Adipose tissue (tissue), 3 donors: ENCODE measurements around the gene UTP11. TPM values are rescaled to one million over a fixed set of nuclear protein-coding genes. Genes with fewer than 3 reads are reported as not detected.

Experiments used
- H3K27ac ChIP-seq: one replicate; pipeline ENCODE4 v1.5.1; 2013; ENCODE audit warnings: low read depth, low read length
- WGBS, 3 donors: extraction: QIAGEN DNeasy Blood & Tissue Kit; methylation state at CpG; one replicate each; pipeline ENCODE4 v1.1.7; 2013; 5-methylcytosine and 5-hydroxymethylcytosine counted together
- polyA plus RNA-seq, 3 donors: library from polyadenylated mRNA; stranded (reverse); fragments of 200-250 nt; gene quantifications; one replicate each; pipeline ENCODE4 v1.2.3, GENCODE V29; 2013
- donor health status: healthy with polysubstance abuse.
- donor health status: Bipolar disorder and iron deficiency.
- donor health status: healthy.

Gene UTP11
- polyA plus RNA-seq, 3 donors = 17.3 to 30.4 (median 28.3) TPM

GRCh38 chr1:38041936-38042834 lies 29.7 kb downstream of the UTP11 start:
- no peak overlapping the region for H3K27ac ChIP-seq
- 83 to 85% (median 84%) methylated on average over 21 of the region's 21 CpGs for WGBS, 3 donors

DNA sequence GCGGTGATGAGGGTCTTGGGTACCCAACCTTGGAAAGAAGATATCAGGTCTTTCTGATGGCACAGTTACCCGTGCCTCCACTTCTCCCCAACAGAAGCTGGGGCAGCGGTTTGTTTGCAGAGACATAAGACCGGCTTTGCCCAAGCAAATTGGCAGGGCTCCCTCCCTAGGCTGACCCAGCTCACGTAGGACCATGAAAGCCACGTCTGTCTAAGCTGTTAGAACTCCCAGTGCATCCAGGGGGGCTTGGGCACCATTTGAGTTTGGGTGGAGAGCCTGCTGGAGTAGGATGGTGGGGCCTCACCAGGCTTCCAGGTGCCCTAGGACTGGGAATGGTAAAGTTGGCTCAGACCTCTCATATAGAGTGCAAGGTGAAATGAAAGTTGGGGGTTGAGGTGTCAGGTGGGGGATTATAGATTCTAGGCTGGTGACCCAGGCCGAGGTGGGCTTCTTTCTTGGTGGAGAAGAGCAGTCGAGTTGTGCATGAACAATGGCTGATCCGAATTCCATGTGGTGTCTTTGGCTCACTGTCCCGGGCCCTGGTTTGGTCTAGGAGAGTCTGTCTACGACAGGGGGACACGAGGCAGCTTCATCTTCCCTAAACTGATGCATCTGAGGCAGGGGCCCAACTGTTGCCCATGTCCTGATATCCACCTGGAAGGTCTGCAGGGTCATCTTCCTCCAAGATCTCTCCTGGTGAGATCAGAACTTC lies 30.7 kb downstream of the UTP11 start:
- H3K27ac ChIP-seq = no peak overlapping the region
- WGBS, 3 donors = 80 to 88% (median 87%) methylated on average over 12 of the region's 12 CpGs

DNA sequence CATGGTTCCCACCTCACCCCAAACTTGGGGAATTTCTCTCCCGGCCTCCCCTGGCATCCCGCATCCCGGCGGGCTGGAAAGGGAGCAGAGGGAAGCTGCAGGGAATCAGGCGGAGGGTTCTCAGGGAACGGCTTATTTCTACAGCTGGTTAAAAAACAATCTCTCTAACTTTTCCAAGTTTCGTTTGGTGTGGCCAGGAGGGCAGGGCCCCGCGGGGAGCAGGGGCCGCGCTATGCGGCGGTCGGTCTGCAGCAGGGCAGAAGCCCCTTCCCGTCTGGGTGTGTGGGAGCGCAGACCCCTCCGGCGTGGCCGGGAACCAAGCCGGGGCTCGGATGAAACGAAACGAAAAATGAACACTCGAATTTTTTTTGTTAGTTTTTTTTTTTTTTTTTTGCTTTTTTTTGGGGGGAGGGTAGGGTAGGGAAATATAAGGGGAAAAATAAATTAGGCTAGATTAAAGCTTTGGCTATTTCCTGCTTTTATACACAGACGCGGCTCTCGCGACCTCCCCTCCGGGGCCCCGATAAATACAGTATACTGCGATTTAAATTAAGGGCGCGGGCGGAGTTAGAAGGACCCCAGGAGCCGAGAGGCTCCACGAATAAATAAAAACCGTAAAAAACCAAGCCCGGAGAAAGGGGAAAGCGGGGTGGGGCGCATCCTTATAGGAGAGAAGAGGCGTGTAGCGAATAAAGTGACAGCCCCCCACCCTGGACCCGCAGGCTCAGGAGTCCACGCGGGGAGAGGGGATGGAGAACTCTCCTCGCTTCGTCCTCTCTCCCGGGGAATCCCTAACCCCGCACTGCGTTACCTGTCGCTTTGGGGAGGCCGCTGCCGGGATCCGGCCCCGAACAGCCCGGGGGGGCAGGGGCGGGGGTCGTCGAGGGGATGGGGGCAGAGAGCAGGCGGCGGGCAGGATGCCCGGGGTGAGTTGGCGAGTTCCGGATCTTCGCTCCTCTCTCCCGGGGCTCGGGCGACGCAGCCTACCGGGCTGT lies 32.0 kb downstream of the UTP11 start:
- H3K27ac ChIP-seq = no peak overlapping the region
- WGBS, 3 donors = 6 to 8% (median 6%) methylated on average over 62 to 70 of the region's 70 CpGs

GRCh38 chr1:38045401-38046332 lies 33.1 kb downstream of the UTP11 start:
- WGBS, 3 donors = 2 to 5% (median 5%) methylated on average over 82 to 115 of the region's 115 CpGs
- H3K27ac ChIP-seq = no peak overlapping the region

DNA sequence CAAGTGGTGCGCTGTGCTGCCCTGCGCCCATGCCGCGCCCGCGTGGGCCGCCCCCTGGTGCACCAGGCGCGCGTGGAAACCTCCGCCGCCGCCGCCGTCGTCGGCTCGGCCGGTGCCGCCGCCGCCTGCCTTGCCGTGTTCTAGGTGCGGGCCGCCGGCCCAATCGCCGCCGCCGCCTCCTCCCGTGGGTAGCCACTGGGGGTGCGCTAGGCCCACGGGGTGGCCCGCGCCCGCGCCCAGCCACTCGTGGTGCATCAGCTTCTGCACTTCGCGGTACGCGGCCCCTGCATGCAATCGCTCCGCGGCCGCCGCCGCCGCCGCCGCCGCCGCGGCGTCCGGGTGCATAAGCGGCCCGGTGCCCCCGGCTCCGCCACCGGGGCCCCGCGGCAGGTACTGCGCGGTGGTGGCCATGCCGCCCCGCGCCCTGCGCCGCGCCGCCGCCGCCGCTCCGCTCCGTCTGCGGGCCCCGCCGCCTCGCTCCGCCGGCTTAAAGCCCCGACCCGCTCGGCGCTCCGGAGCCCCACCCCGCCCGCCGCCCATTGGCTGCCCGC lies 33.9 kb downstream of the UTP11 start, which contains the start of gene POU3F1:
TSS of gene POU3F1 (minus strand) at position 461 of the 551 bp plus-strand sequence. CDS start at position 411, 50 bp downstream.
- H3K27ac ChIP-seq = no peak within 1 kb of the TSS
- 0 to 2% (median 1%) methylated on average over 25 to 92 of the region's 92 CpGs for WGBS, 3 donors

- 0 to 1% (median 1%) methylated on average over 53 to 95 of the region's 99 CpGs for WGBS, 3 donors
- no peak overlapping the region for H3K27ac ChIP-seq
These were observed 34.5 kb downstream of the UTP11 start for GRCh38 chr1:38046884-38047602.

DNA sequence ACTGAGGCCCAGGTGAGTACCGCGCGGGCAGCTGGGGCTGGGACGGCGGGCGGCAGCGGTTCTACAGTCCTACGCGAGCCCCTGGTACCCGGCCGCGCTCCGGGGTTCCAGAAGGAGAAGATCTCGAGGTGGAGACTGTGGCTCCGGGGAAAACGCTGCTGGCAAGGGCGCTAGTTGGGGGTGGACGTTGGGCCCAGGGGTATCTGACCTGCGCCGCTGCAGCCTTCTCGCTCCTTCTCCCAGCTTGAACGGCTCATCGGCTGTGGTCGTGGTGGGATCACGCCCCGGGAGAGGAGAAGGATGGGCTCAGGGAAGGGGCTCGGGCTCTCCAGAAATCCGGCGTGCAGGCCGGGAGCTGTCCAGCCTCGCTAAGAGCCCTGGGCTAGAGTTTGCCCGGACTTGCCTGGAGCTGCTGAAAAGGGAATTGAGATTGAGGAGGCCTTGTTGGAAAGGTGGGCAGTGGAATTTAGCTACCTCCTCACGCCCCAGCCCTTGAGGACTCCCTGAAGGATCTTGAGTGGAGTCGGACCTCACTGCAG lies 35.1 kb downstream of the UTP11 start:
- WGBS, 3 donors = 13 to 20% (median 15%) methylated on average over 32 to 34 of the region's 34 CpGs
- H3K27ac ChIP-seq = no peak overlapping the region

DNA sequence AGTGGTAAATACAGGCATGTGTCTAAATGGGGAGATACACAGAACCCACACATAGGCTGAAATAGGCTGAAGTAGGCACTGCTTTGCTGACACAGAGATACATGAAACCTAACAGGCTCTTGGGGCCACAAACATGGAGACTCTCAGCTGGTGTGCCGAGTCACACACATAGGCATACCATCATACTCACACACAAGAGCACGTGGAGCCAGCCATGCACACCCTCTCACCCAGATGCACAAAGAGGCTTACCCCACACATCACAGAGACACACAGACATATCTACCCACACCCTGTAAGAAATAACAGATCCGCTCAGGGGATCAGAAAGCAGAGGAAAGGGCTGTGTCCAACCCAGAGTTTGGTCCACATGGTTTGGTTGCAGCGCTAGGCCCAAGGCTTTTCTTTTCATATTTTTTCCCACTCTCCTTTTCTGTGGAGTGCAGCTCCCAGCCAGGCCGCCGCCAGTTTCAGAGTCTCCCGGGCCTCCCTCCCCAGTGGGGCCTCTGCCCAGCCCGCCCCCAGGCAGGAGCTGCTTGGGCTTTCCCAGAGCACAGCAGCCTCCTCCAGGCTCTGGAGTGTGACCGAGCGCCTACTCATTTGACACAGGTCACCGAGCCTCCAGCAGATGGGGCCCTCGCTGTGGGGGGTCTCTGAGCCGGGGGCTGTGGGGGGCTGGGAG lies 38.0 kb downstream of the UTP11 start:
- H3K27ac ChIP-seq = no peak overlapping the region
- WGBS, 3 donors = 56 to 63% (median 61%) methylated on average over 13 of the region's 13 CpGs

DNA sequence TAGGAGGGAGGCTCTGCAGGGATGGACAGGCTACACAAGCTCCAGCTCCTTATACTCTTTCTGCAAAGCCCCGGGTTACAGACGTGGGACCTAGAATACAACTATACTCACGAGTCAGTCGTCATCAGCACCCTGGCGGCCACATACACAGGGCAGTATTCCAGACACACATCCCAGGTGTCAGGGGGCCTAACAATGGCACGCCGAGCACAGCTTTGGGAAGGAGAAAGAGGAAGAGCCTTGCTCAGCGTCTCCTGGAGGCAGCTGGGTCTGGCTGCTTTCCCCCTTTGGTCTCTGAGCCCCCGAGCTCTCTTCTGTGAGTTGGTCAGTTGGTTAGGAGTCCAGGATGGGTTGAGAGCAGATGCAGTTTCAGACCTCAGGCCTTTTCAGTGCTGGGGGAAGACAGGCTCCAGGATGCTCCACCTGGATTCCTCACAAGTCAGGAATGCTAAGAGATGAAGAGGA lies 38.6 kb downstream of the UTP11 start:
- no peak overlapping the region for H3K27ac ChIP-seq
- 65 to 82% (median 69%) methylated on average over 9 of the region's 9 CpGs for WGBS, 3 donors

GRCh38 chr1:38052750-38053415 lies 40.3 kb downstream of the UTP11 start:
- 40 to 52% (median 49%) methylated on average over 3 of the region's 3 CpGs for WGBS, 3 donors

GRCh38 chr1:38053416-38054091 lies 41.0 kb downstream of the UTP11 start:
- 54 to 68% (median 63%) methylated on average over 7 of the region's 7 CpGs for WGBS, 3 donors
- H3K27ac ChIP-seq = no peak overlapping the region

More at GRCh38 chr1:38052750-38053415, 40.3 kb downstream of the UTP11 start:
- H3K27ac ChIP-seq = no peak overlapping the region

GRCh38 chr1:38055398-38055797 lies 42.9 kb downstream of the UTP11 start:
- H3K27ac ChIP-seq = no peak overlapping the region
- WGBS, 3 donors = 82 to 90% (median 88%) methylated on average over 3 of the region's 3 CpGs

DNA sequence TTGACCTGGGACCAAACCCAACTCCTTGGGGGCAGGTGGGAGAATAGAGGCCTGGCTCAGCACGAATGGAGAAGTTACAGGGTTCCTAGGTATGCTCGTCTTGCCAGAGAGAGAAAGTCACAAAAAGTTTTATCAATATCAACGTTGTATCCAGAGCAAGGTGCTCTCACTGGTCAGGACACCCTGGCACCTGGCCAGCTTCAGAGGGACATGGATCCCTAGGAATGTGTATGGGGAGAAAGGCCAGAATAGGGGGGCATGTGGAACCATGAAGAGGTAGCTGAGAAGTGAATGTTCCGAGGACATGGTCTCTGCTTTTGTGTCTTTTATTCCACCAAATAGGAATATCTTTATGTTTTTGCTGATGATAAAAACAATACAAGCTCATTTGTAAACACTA lies 43.4 kb downstream of the UTP11 start:
- no peak overlapping the region for H3K27ac ChIP-seq
- WGBS, 3 donors = 52 to 79% (median 69%) methylated on average over 4 of the region's 4 CpGs

- WGBS, 3 donors = 60 to 84% (median 76%) methylated on average over 6 of the region's 6 CpGs
- no peak overlapping the region for H3K27ac ChIP-seq
These were observed 47.2 kb downstream of the UTP11 start for GRCh38 chr1:38059635-38060250.
